IMR-90 (cell line): Measurements from ENCODE around the gene YTHDC2. TPM values are rescaled to one million over a fixed set of nuclear protein-coding genes. Genes with fewer than 3 reads are reported as not detected.

Source experiments
- ATAC-seq: fragments of 200-7000 bp; cut with Tn5 transposase; 2 replicates; pipeline ENCODE4 v1.9.1; 2020; ENCODE audit warnings: low read depth, mild to moderate bottlenecking, moderate library complexity
- BruUV-seq: library from RNA; stranded (reverse); fragments of 400-500 nt; replicated peaks from 2 replicates; lab custom pipeline; 2021; lab: Mats Ljungman, UMichigan
- CTCF ChIA-PET: fragments of 300-600 bp; formaldehyde crosslinking; extraction: SDS; loops from one replicate; lab custom pipeline; 2021; ENCODE audit warnings: antibody characterized with exemption; lab: Yijun Ruan, JAX
- POLR2A ChIA-PET: fragments of 300-600 bp; sonication (Branson Sonifier 250); formaldehyde crosslinking; loops from one replicate; lab custom pipeline; 2022; ENCODE audit warnings: antibody characterized with exemption; ENCODE audit not compliant: unreplicated experiment; lab: Charles Lee
- DNase-seq: peaks from one replicate; pipeline ENCODE4 v3.0.0; 2013
- H2AFZ ChIP-seq: replicated peaks from 2 replicates; pipeline ENCODE3; 2013; ENCODE audit warnings: low read length, mild to moderate bottlenecking; ENCODE audit not compliant: poor library complexity
- H2AK5ac ChIP-seq: 2 replicates; pipeline ENCODE4 v1.6.1; 2013; ENCODE audit warnings: low read depth, low read length, inconsistent platforms
- H2AK9ac ChIP-seq: replicated peaks from 2 replicates; pipeline ENCODE3; 2013; ENCODE audit warnings: mild to moderate bottlenecking, low read depth, low read length, moderate library complexity; ENCODE audit not compliant: poor library complexity
- H2BK120ac ChIP-seq: 2 replicates; pipeline ENCODE4 v1.6.1; 2013; ENCODE audit warnings: low read depth, low read length, inconsistent platforms
- H2BK15ac ChIP-seq: 3 replicates; pipeline ENCODE4 v1.6.1; 2013; ENCODE audit warnings: low read depth, low read length, inconsistent platforms
- H2BK20ac ChIP-seq: 2 replicates; pipeline ENCODE4 v1.6.1; 2013; ENCODE audit warnings: low read depth, mild to moderate bottlenecking, inconsistent platforms, low read length, moderate library complexity
- H2BK5ac ChIP-seq: 2 replicates; pipeline ENCODE4 v1.6.1; 2013; ENCODE audit warnings: mild to moderate bottlenecking, low read depth, low read length, inconsistent platforms; ENCODE audit not compliant: poor library complexity, severe bottlenecking
- H3K14ac ChIP-seq: replicated peaks from 2 replicates; pipeline ENCODE4 v1.6.1; 2013; ENCODE audit warnings: low read depth, low read length, inconsistent platforms
- H3K18ac ChIP-seq: 2 replicates; pipeline ENCODE4 v1.6.1; 2013; ENCODE audit warnings: low read depth, low read length, control low read depth
- H3K23ac ChIP-seq: 2 replicates; pipeline ENCODE4 v1.6.1; 2013; ENCODE audit warnings: low read depth, low read length, inconsistent platforms
- H3K27ac ChIP-seq: 2 replicates; pipeline ENCODE4 v1.5.1; 2013; ENCODE audit warnings: mild to moderate bottlenecking, control low read depth, low read length; ENCODE audit not compliant: insufficient read depth
- H3K27me3 ChIP-seq: 2 replicates; pipeline ENCODE4 v1.6.1; 2013; ENCODE audit warnings: low read length; ENCODE audit not compliant: control insufficient read depth, insufficient read depth
- H3K36me3 ChIP-seq: 2 replicates; pipeline ENCODE4 v1.6.1; 2013; ENCODE audit warnings: low read length, mixed read lengths; ENCODE audit not compliant: control insufficient read depth, insufficient read depth
- H3K4ac ChIP-seq: 2 replicates; pipeline ENCODE4 v1.6.1; 2013; ENCODE audit warnings: low read depth, low read length, inconsistent platforms
- H3K4me1 ChIP-seq: 2 replicates; pipeline ENCODE4 v1.6.1; 2013; ENCODE audit warnings: low read length, mixed read lengths; ENCODE audit not compliant: control insufficient read depth, insufficient read depth
- H3K4me2 ChIP-seq: 2 replicates; pipeline ENCODE4 v1.6.1; 2013; ENCODE audit warnings: low read depth, mild to moderate bottlenecking, control low read depth, low read length, moderate library complexity
- H3K4me3 ChIP-seq: 2 replicates; pipeline ENCODE4 v1.5.1; 2013; ENCODE audit warnings: low read depth, mild to moderate bottlenecking, control low read depth, low read length, moderate library complexity; ENCODE audit not compliant: insufficient read depth
- H3K56ac ChIP-seq: 2 replicates; pipeline ENCODE4 v1.6.1; 2013; ENCODE audit warnings: low read length, inconsistent platforms; ENCODE audit not compliant: insufficient read depth; ENCODE audit errors: extremely low read depth
- H3K79me1 ChIP-seq, 2 experiments: 2 replicates each; pipeline ENCODE4 v1.6.1; 2013; ENCODE audit warnings: low read length in 2 of 2, inconsistent platforms in 1 of 2, low read depth in 1 of 2
- H3K9ac ChIP-seq: 2 replicates; pipeline ENCODE4 v1.6.1; 2013; ENCODE audit warnings: low read depth, low read length, control low read depth
- H3K9me1 ChIP-seq: 2 replicates; pipeline ENCODE4 v1.6.1; 2013; ENCODE audit warnings: low read length, inconsistent platforms; ENCODE audit not compliant: insufficient read depth
- H3K9me3 ChIP-seq: 2 replicates; pipeline ENCODE4 v1.6.1; 2013; ENCODE audit warnings: low read length; ENCODE audit not compliant: control insufficient read depth, insufficient read depth
- H4K20me1 ChIP-seq: 2 replicates; pipeline ENCODE4 v1.6.1; 2013; ENCODE audit warnings: low read length, inconsistent platforms; ENCODE audit not compliant: insufficient read depth
- H4K5ac ChIP-seq: 2 replicates; pipeline ENCODE4 v1.6.1; 2013; ENCODE audit warnings: mild to moderate bottlenecking, low read depth, low read length, control low read depth
- H4K8ac ChIP-seq, 2 experiments: 2 replicates each; pipeline ENCODE4 v1.6.1; 2013; ENCODE audit warnings: low read depth in 2 of 2, low read length in 2 of 2, control low read depth in 1 of 2, inconsistent platforms in 1 of 2
- H4K91ac ChIP-seq: 2 replicates; pipeline ENCODE4 v1.6.1; 2013; ENCODE audit warnings: low read depth, low read length, inconsistent platforms; ENCODE audit not compliant: insufficient read depth
- CEBPB ChIP-seq: IDR thresholded peaks from 2 replicates; pipeline ENCODE4 v1.6.1; 2012; ENCODE audit warnings: low read depth, low read length, improper control_type of control experiment
- FOS ChIP-seq: fragments of 150-350 bp; IDR thresholded peaks from 2 replicates; pipeline ENCODE4 v1.6.1; 2016; ENCODE audit warnings: low read depth, low read length
- NFE2L2 ChIP-seq: fragments of 150-350 bp; IDR thresholded peaks from 2 replicates; pipeline ENCODE4 v1.6.1; 2016; ENCODE audit warnings: low read depth, mild to moderate bottlenecking, low read length
- POLR2A ChIP-seq: IDR thresholded peaks from 2 replicates; pipeline ENCODE4 v1.6.1; 2012; ENCODE audit warnings: mild to moderate bottlenecking, low read depth, low read length
- WGBS, 2 experiments: methylation state at CpG; one replicate each; pipeline versions ENCODE4 v1.1.5 to v1.1.7; 2013; ENCODE audit warnings: missing lambda C conversion rate in 2 of 2; ENCODE audit not compliant: insufficient read length in 1 of 2; ENCODE audit errors: extremely low coverage in 2 of 2; 5-methylcytosine and 5-hydroxymethylcytosine counted together
- dilution Hi-C: fragments of 300-500 bp; cut with HindIII; formaldehyde crosslinking; loops from one replicate; pipeline ENCODE4 v1.14.3; 2018; ENCODE audit warnings: low sequenced_read_pairs; ENCODE audit not compliant: unreplicated experiment
- in situ Hi-C: fragments of 300-500 bp; cut with MboI; formaldehyde crosslinking; loops from 3 replicates; pipeline ENCODE4 v1.14.3; 2019; ENCODE audit warnings: low sequenced_read_pairs, inconsistent platforms, mixed read lengths
- intact Hi-C: fragments of 100-400 bp; cut with micrococcal nuclease; formaldehyde crosslinking; loops from 2 replicates; pipeline ENCODE4 v1.10.0; 2022
- polyA plus RNA-seq, 3 experiments: library from polyadenylated mRNA; depleted of rRNA; stranded (reverse); fragments of >200 nt; gene quantifications; 2 replicates each; pipeline ENCODE4 v1.2.3, GENCODE V29; 2012; ENCODE audit warnings: low replicate concordance in 1 of 3
- total RNA-seq: library from RNA; depleted of rRNA; stranded (reverse); fragments of >200 nt; gene quantifications from 2 replicates; pipeline ENCODE4 v1.2.3, GENCODE V29; 2012

Gene YTHDC2
- total and polyA plus RNA-seq, 2 of the 4 experiments (the other 2 are of a cell fraction) = 6.5 to 13.4 TPM

GRCh38 chr5:113488645-113489184 lies 24.8 kb upstream of the YTHDC2 start:
- peak overlapping the region; percentile 81 for H4K91ac ChIP-seq
- CTCF ChIA-PET = interaction anchor here (2.1 kb wide), 1 partner anchor 22 kb away, joined by 8 read pairs; no protein-coding TSS in a partner anchor
- peak overlapping the region; percentile 64 for H3K23ac ChIP-seq
- H2AK5ac ChIP-seq = peak overlapping the region; percentile 87; the same call in 1 of the 2 replicates
- no peak for TF ChIP-seq FOS
- no peak for TF ChIP-seq CEBPB
- no peak for TF ChIP-seq NFE2L2
- TF ChIP-seq POLR2A = peak; percentile 13; the same call in 1 of the 2 replicates
- peak overlapping the region; percentile 97 for H4K5ac ChIP-seq
- POLR2A ChIA-PET = no interaction called here
- peak overlapping the region; percentile 94 for H2BK5ac ChIP-seq
- peak overlapping the region; percentile 64 for H3K9ac ChIP-seq
- peaks cover 0 to 11% of the 10 kb centered on the region in 2 experiments; a peak in 1 of 4 replicates for H3K79me1 ChIP-seq
- peak overlapping the region; percentile 86 for H3K4me3 ChIP-seq
- H3K36me3 ChIP-seq = no peaks in the 10 kb centered on the region
- peaks cover 8% of the 10 kb centered on the region for H3K4me1 ChIP-seq
- no peaks in the 10 kb centered on the region for H4K20me1 ChIP-seq
- peak; percentile 4 for DNase-seq
- peak overlapping the region; percentile 58 for H3K14ac ChIP-seq
- H3K56ac ChIP-seq = peak overlapping the region; percentile 80
- peak overlapping the region; percentile 99 for H2AFZ ChIP-seq
- peak overlapping the region; percentile 79 for H2BK120ac ChIP-seq
- in situ Hi-C loops = no loop called here
- peak overlapping the region; percentile 91 for H3K4me2 ChIP-seq
- peak overlapping the region; percentile 89 for H2AK9ac ChIP-seq
- peak; percentile 19 for ATAC-seq
- H3K18ac ChIP-seq = peak overlapping the region; percentile 86
- H3K9me1 ChIP-seq = 0 out of 2 replicates have a peak, but pooled peaks cover 3% of the 10 kb centered on the region
- H2BK15ac ChIP-seq = peak overlapping the region; percentile 94; the same call in 2 of the 3 replicates
- BruUV-seq = no TSS peak
- H4K8ac ChIP-seq = peak overlapping the region; percentile 60 to 88
- peak overlapping the region; percentile 77 for H2BK20ac ChIP-seq
- peak overlapping the region; percentile 82 for H3K27ac ChIP-seq
- H3K4ac ChIP-seq = peak overlapping the region; percentile 85
- intact Hi-C loops = loop anchor here (2.0 kb wide), 1 partner anchor 106 kb away; no protein-coding TSS in a partner anchor
- WGBS, 2 experiments = 0% methylated on average over 10 of the region's 20 CpGs; no CpG with 5 or more reads in 1 of the 2 experiments
- peaks cover 6% of the 10 kb centered on the region for H3K9me3 ChIP-seq
- no peaks in the 10 kb centered on the region for H3K27me3 ChIP-seq
- dilution Hi-C loops = no loop called here
